Measurements from ENCODE around the gene RAPGEF2.
"Not testable (repeated sequence)": the region's sequence is repeated elsewhere in the genome, so short reads cannot be mapped to it uniquely, and the experiment has no call there.

The RAPGEF2 gene

GRCh38 chr4:159137176-159137575 is 34.3 kb downstream of the RAPGEF2 start:
- DNase-seq: no peak

DNA sequence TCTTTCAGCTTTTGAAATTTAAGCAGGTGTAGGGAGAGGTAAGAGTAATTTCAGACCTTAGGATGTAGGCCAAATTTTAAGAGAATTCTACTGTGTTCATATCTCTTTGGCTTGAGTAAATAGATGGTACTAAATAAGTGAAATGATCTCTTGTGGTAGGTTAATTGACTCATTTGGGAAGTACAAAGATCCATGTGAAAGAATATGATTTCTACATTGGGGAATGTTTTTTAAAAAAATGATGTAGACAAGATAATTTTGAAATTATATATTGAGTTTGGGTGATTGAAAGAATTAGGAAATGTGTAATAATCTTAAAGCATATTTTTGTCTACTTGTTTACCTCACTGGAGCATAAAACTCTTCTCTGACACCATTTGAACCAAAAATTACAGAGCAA is 35.6 kb downstream of the RAPGEF2 start:
- DNase-seq: no peak

DNA sequence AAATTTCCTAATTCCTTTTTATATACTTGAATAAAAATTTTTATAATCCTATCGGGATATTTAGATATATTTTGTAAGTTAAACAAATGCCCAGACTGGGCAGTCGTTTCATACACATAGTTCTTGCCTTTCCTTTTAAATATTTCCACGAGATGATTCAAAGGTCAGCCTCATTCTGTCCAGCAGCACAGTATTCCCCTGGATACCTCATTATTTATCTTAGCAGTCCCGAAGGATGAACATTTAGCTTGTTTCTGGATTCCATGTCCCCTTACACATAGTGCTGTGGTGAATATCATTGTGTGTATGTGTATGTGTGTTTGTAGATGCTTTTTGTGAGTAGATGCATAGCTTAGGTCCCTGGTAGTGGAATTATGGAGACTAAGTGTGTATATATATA is 38.3 kb downstream of the RAPGEF2 start:
- no peak for DNase-seq

GRCh38 chr4:159142241-159142640 is 39.4 kb downstream of the RAPGEF2 start:
- DNase-seq: no peak

GRCh38 chr4:159142681-159143384 is 40.0 kb downstream of the RAPGEF2 start:
- no peak for DNase-seq

- no peak for DNase-seq
Observed at GRCh38 chr4:159143687-159144086, 40.8 kb downstream of the RAPGEF2 start.

DNA sequence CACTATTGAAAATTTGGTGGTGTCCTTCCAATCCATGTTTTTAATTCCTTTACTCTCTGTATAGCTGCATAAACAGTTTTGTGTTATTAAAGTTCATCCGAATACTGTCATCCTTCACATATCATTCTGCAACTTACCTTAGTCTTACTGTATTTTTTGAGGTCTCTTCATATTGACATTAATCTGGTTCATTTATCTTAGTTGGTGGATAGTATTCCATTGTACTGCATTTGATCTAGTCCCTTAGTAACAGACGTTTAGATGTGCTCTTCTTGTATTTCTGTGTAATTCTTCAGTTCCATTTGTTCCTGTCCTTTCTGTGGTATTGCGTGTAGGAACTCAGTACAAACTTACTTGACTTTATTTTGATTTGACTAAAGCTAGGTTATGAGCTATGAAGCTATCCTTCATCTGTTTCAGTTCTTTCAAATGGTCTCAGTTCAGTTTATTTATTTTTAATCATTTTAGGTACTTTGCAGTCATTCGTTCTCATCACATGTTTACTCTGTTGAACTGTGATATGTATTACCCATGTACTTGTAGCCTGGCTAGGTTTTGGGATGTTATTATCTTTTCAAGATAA is 41.3 kb downstream of the RAPGEF2 start:
- DNase-seq: no peak

- DNase-seq: no peak
Observed at GRCh38 chr4:159145318-159145991, 42.6 kb downstream of the RAPGEF2 start.

DNA sequence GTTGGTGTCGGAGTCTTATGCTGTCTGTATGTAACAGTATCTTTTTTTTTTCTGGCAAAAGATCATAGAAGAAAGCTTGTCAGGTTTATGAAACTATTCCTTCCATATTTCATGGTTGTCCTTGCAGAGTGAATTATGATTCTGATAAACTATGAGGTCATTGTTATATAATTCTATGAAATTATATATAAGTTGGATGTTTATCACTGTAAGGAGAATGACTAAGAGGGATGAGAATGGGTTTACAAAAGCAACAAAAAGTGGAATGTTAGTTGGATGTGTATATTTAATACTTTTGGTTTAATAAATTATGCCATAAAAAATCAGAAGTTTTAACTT is 43.1 kb downstream of the RAPGEF2 start:
- no peak for DNase-seq

DNA sequence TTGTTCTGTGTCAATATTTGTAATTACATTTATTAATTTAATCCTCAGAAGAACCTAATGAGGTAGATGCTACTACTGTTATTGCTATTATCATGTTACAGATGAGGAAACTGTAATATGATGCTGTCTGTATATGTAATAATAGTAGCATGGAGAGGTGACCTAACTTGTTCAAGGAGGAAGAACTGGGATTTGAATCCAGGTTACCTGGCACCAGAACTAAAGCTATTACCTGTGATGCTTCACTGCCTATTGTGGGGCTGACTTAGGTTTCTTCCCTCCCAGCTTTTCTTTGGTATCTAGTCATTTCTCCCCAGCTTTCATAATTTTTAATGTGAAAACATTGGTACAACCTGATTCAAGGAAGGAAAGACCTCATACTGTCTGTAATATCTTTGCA is 43.6 kb downstream of the RAPGEF2 start:
- no peak for DNase-seq

GRCh38 chr4:159148441-159148840 is 45.6 kb downstream of the RAPGEF2 start:
- no peak for DNase-seq

GRCh38 chr4:159149666-159150065 is 46.8 kb downstream of the RAPGEF2 start:
- no peak for DNase-seq

GRCh38 chr4:159150396-159150795 is 47.5 kb downstream of the RAPGEF2 start:
- DNase-seq: no peak

DNA sequence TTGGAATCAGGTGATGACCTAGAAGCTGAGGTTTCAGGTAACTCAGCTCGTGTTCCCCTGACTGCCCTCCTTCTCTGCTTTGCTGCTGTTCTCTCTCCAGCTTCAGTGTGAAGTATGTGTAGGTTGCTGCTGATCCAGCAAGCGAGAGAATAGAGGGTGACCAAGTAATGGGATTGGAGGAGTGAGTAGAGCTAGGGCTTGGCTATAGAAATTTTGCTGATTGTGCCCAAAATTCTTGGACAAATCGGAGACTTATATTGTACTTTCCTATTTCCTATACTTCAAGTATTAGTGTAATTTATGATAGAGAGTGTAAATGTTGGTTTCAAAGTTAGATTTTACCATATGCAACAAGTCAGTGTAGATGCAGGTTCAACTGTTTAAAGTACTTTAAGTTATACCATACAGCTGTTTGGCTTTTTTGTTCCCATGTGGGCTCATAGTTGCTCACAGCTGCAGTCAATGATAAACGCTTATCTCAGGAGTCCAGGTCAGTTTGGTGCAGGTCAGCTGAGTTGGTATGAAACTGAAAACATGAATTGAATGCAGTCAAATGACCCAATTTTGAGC is 48.0 kb downstream of the RAPGEF2 start:
- no peak for DNase-seq

DNA sequence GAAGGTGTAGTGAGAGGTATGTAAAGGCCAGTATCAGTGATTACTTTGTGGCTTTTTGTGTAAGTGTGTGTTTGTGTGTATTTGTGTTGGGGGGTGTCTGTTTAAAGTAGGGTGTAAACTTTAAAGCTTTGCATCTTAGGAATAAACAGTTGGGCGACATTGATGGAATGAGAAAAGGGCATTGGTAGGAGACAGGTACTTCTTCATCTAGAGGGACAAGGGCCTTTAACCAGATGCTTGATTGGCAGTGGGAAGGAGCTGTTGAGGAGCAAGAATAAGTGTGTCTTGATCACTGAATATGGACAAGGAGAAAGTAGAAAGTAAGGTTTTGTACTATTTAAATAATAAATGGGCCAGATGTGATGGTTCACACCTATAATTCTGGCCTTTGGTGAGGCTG is 48.8 kb downstream of the RAPGEF2 start:
- no peak for DNase-seq

GRCh38 chr4:159152181-159152580 is 49.3 kb downstream of the RAPGEF2 start:
- DNase-seq: no peak

- DNase-seq: no peak
Observed at GRCh38 chr4:159153669-159154068, 50.8 kb downstream of the RAPGEF2 start.

DNA sequence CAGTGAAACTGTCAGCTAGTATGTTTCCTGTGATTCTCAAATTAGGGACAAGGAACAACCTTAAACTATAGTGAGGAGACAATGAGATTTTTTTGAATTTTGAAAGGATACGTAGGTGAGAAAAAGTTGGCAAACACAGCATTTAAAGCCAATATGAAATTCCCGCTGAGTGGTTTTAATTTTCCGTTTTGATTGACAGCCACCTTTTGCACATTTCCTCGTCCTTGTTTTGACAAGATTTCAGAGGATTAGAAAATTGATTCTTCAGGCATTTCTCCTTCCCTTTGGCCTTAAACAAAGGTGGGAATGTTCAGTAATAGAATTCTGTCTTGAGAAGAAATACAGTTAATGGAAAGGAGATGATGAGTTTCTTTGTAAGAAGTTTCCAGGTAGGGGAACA is 52.2 kb downstream of the RAPGEF2 start:
- no peak for DNase-seq

GRCh38 chr4:159158083-159158617 is 55.3 kb downstream of the RAPGEF2 start:
- DNase-seq: no peak

DNA sequence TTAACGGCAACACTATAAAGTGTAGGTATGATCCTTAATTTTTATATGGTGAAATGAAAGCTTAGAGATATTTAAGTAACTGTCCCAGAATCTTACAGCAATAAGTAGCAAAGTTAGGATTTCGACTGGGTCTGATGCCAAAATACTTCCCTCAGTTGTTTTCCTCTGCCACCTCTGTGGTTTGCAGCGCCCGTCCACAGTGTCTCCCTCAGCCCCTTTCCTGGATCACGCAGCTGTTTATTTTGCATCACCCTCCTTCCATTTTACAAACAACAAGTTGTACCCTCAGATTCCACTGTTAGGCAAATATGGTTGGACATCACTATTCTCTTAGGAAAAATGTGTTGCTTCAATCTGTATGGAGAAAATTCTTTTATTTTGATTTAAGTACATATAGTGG is 56.1 kb downstream of the RAPGEF2 start:
- DNase-seq: no peak

GRCh38 chr4:159159611-159160010 is 56.7 kb downstream of the RAPGEF2 start:
- DNase-seq: no peak

GRCh38 chr4:159160242-159160641 is 57.4 kb downstream of the RAPGEF2 start:
- no peak for DNase-seq

DNA sequence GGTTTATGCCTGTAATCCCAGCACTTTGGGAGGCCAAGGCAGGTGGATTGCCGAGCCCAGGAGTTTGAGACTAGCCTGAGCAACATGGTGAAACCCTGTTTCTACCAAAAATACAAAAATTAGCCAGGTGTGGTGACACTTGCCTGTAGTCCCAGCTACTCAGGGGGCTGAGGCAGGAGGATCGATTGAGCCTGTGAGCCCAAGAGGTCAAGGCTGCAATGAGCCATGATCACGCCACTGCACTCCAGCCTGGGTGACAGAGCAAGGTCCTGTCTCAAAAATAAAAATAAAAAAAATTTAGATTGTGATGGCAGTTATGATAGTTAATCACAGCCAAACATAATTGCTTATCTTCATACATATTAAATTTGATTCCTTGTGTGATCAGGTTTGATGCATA is 58.6 kb downstream of the RAPGEF2 start:
- DNase-seq: not testable (repeated sequence)

DNA sequence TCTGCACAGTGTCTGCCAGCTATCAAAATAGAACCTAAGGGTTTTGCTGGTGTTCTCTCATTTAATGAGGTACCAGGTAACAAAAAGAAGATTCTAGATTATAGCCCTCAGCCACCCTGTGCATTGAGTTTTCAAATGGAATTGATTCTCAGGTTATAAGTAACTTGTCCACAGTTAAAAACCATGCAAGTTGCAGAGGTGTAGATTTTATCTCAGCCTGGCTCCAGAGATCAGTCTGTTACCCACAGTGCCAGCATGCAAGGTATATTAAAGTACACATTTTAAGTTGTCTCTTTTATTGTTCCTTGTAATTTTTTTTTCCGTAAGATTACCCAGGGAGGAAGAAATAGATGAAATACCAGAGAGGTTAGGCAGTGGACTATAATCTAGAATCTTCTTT is 59.7 kb downstream of the RAPGEF2 start:
- no peak for DNase-seq

All from Kasumi-1 (cell line).